Stimulated activated CD8-positive, alpha-beta memory T cell treated with anti-CD3 and anti-CD28 coated beads, Interleukin-4, amount 100 ng/mL, for 48 hours (primary cell): ENCODE results near the gene CCDC120.

ENCODE experiments used
- DNase-seq: peaks from one replicate; pipeline ENCODE4 v3.0.0-alpha.2; 2020

CCDC120 gene, protein sequence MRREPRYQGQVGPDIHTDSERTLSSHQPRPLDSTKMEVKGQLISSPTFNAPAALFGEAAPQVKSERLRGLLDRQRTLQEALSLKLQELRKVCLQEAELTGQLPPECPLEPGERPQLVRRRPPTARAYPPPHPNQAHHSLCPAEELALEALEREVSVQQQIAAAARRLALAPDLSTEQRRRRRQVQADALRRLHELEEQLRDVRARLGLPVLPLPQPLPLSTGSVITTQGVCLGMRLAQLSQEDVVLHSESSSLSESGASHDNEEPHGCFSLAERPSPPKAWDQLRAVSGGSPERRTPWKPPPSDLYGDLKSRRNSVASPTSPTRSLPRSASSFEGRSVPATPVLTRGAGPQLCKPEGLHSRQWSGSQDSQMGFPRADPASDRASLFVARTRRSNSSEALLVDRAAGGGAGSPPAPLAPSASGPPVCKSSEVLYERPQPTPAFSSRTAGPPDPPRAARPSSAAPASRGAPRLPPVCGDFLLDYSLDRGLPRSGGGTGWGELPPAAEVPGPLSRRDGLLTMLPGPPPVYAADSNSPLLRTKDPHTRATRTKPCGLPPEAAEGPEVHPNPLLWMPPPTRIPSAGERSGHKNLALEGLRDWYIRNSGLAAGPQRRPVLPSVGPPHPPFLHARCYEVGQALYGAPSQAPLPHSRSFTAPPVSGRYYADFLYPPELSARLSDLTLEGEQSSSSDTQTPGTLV

DNA sequence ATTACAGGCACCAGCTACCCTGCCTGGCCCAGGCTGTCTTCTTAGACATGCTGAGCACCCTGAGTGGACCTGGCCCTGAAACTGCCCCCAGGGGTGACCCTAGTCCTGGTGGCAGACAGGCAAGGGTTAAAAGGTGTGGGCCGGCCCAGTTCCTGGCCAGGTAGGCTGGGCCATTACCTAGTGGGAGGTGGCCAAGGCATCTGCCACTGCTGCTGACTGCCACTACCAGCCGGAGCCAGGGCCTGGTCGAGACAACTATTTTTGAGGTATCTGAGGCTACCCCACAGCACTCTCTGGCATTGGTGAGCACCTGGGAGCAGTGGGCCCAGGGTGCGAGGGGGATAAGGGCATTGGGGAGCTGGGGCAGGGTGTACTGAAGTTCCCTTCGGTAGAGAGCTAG is at the start of gene CCDC120:
Gene CCDC120, plus strand, starts transcription at position 206 of the 400 bp plus-strand sequence. CDS start 3,043 bp downstream, outside the sequence.
- no peak for DNase-seq

DNA sequence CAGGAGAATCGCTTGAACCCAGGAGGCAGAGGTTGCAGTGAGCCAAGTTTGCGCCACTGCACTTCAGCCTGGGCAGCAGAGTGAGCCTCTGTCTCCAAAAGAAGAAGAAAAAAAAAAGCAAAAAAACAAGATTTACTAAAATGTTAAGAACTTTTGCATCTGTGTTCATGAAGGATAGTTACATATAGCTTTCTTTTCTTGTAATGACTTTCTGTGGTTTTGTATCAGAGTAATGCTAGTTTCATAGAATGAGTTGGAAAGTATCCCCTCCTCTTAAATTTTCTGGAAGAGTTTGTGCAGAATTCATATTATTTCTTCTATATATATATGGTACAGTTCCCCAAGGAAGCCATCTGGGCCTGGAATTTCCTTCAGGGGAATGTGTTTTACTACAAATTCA is 39.7 kb upstream of the CCDC120 start:
- no peak for DNase-seq

DNA sequence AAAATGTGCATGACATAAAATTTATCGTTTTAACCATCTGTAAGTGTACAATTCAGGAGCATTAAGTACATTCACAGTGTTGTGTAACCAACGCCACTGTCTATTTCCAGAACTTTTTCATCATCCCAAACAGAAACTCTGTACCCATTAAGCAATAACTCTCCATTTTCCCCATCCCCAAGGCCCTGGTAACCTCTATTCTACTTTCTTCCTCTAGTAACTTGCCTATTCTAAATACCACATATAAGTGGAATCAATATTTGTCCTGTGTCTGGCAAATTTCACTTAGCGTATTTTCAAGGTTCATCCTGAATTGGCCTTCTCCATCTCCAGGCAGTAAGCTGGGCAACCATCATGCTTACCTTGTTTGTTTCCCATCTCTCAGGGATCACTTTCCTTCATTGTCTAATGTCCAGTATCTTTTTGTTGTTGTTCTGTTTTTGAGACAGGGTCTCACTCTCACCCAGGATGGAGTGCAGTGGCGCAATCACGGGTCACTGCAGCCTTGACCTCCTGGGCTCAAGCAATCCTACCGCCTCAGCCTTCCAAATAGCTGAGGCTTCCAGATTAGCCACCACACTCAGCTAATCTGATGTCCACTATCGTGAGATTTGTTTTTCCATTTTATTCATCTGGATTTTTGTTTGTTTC is 39.1 kb upstream of the CCDC120 start:
- DNase-seq = no peak

DNA sequence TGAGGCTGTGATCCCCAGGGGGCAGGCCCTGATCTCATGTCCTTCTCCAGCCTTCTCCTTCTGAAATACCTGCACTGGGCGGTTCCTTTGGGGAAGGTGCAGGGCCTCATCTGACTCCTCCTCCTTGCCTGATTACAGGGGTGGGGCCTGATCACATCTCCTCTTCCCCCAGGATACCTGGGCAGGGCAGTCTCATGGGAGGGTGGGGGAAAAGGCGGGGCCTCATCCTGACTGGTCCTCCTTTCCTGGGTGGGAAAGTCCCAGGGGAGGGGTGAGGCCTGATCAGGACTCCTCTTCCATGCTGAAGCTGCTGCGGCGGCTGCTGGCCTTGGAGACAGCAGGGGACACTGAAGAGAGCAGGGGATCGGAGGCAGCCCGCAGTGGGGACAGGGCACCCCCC is 28.9 kb upstream of the CCDC120 start:
- no peak for DNase-seq

DNA sequence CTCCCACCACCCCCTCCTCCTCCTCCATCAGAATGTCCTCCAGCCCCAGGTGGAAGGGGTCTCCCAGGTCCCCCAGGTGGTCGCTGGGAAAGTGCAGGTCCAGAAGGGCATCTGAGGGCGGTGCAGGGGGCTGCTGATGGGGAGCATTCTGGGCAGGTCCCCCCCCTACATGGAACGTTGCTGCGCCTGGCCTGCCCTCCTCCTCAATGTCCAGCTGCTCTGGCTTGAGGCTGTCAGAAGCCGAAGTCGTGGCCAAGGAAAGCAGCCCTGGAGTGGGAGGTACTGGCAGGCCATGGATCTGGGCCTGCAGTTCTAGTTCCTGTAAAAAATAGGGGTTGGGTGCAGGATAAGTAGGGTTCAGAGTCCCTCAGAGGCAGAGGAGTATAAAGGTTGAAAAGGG is 28.5 kb upstream of the CCDC120 start:
- DNase-seq = no peak

DNA sequence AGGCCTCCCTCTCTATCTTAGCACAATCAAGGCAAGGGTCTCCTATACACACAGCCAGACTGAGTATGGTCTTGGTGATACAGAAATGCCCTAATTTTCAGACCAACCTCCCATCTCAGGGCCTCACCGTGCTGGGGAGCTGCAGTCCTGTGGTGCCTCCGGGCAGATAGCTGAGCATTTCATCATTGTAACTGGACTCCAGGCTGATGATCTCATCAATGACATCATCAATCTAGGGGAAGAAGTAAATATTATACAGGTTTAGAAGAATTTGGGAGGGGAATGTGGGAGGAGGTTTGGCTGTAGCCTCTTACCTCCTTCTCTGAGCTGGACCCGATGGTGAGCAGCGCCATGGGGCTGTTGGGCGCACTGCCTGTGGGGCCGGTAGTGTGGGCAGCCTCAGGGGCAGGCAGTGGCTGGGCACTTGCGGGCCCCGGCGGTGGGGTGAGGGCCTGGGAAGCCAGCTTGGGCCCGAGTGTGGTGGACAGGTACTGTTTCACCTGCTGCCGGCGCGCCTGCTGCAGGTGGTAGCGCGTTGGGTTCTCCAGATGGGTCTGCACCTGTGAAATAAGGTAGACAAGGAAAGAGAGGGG is 20.8 kb upstream of the CCDC120 start:
- no peak for DNase-seq

DNA sequence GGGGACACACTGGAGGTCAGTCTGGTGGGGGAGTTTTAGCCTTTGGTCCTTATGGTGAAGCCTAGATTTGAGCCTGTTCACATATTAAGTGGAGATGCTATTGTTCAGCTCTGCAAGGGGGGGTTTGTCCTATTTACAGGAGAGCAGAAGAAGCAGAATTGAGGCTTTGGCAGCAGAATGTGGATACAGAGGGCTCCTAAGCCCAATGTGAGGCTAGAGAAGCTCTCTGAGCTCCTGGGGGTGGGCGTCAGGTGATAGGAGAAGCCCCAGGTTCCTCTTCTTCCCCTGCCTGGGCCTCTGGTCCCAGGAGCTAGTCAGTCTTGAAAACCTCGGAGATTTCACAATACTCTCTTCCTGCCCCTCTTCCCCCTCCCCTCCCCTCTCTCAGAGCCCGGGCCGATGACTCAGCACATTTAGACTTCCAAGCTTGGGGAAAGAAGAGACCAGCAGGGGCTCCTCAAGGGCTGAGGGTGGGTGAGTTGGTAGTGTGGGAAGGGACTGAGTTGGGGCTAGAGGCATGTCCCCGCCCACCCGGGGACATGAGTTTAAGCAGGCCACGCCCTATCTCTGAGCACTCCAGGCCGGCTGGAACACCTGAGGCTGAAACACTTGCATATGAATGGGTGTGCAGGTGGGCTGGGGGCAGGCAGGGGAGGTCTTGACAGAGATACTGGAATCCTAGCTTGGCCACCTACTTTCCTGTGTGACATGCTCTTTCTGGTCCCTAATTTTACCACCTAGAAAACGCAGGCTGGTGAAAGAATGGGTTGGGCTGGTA is 19.0 kb upstream of the CCDC120 start:
- DNase-seq = peak; percentile 53

DNA sequence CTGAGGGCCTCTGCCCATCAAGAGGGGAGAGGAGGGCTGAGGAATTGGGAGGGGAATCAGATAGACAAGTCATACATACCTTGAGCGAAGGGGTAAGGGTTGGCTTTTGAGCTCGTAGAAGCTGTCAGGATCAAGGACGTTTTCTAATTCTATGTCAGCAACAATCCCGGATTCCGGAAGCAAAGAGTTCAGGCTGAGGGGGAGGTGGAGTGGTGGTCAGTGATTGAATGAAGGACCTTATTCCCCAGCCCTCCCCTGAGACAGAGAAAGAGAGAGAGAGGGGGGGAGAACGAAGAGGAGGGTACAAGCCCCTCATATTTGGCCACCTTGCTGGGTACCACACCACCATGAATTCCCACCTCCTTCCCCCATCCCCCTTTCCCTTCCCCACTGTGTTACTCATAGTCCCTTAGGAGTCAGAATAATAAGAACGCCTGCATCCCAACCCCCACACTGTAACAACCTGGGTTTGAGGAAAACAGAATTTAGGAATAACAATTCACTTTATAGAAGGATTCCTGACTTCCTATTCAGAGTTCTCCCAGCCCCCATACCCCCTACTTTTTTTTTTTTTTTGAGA is 18.3 kb upstream of the CCDC120 start:
- no peak for DNase-seq

DNA sequence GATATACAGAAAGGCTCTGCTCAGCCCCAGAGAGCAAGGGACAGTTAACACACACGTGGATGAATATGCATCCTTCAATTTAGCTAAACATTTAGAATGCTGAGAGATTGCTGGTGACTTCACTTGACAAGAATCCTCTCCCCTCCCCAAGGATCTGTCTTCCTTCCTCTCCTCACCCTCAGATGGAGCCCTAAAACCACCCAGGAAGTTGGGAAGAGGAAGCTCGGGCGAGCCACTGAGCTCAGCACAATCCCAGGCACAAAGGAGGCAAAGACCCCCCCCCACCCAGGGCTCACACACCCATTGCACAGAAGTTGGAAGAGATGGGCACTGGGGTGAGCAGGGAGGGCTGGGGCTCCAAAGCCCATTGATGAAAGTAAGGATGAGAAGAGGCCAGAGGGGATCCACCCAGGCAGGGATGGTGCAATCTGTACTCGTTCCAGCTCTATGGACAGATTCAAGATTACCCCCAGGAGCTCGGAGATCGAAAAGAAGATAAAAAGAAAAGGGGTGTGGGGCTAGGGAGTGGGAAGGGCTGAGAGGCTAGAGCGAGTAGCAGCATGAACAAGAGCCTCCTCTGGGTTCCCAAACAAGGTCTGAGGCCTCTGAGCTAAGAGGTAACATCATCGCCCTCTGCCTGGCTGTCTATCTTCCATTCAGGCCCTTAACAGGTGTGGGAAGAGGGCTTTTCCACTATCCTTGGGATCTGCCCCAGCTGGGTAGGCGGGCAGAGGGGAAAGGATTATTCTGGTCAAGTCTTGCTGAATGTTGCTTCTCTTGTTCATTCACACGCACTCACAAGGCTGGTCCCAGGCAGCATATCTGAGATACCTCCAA is 16.8 kb upstream of the CCDC120 start:
- no peak for DNase-seq

DNA sequence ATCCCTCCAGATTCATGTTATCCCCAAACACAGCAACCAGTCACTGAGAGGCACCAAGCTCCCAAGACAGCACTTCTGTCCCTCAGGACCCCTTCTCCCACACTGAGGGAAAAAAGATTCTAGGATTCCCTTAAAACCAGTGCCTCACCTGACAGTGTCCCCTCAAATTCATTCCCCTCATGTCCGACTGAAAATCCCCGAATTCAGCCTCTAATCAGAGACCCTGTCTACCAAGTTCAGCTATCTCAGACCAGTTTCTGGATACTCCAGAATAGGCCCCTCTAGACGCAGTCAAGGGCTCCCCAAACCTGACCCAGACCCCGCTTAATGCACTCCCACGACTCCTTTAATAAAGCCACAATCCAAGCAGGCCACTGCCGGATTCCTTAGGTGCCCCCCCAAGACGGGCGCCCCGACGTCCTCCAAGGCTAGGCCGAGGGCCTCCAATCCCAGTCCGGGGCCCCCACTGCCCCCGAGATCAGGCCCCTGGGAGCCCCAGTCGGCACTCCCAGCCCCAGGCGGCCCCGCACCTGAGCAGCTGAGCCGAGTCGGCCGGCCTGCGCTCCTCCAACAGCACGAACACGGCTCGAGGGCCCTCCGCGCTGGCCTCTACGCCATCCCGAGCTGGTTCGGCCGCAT is 16.1 kb upstream of the CCDC120 start:
- no peak for DNase-seq

DNA sequence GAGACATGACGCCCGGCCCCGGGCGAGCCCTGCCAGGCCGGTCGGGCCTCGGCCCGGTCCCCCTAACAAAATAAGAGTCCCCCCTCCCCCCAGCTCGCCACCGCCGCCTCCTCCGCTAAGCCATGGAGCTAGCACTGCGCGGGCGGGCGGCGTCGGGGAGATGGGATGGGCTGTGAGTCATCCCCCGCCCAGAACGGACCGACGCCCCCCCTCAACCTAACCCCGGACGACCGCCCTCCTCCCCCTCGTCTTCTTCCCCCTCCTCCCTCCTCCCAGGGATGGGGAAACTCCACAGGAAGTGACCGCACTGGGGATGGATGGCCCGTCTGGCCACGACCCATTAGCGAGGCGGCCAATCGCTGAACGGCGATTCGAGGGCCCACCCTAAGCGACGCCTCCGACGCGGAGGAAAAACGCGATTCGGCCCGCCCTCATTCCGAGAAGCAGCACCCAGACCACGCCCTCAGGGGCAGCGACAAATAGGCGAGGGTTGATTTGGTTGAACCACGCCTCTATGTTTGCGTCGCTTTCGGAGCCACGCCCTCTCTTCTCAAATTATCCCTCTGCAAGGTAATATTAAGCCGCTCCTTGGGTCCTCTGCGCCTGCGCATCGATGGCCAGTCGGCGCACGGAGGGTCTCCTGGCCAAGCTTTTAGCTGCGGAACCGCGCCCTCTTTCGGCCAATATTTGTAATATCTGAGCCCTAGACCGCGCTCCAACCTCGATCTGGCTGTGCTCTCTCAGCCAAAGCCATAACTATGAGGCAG is 15.4 kb upstream of the CCDC120 start, which contains the start of gene TFE3:
Gene TFE3, minus strand, starts transcription at position 138 of the 767 bp plus-strand sequence. Its CDS starts 131 bp downstream, at position 7.
- DNase-seq = peak; percentile 95

DNA sequence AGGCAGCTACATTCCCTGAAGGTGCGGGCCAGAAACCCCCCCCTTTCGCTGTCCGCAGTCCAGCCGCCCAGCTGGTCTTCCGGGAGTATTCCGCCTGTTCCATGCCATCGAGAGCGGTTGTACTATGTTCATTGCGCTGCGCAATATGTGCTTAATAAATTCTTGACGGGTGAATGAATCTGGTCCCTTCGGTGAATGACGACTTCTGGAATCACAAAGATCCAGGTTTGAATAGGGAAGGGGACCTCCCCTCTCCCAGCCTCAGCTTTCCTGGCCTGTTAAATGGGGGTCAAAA is 14.9 kb upstream of the CCDC120 start:
- DNase-seq = no peak

DNA sequence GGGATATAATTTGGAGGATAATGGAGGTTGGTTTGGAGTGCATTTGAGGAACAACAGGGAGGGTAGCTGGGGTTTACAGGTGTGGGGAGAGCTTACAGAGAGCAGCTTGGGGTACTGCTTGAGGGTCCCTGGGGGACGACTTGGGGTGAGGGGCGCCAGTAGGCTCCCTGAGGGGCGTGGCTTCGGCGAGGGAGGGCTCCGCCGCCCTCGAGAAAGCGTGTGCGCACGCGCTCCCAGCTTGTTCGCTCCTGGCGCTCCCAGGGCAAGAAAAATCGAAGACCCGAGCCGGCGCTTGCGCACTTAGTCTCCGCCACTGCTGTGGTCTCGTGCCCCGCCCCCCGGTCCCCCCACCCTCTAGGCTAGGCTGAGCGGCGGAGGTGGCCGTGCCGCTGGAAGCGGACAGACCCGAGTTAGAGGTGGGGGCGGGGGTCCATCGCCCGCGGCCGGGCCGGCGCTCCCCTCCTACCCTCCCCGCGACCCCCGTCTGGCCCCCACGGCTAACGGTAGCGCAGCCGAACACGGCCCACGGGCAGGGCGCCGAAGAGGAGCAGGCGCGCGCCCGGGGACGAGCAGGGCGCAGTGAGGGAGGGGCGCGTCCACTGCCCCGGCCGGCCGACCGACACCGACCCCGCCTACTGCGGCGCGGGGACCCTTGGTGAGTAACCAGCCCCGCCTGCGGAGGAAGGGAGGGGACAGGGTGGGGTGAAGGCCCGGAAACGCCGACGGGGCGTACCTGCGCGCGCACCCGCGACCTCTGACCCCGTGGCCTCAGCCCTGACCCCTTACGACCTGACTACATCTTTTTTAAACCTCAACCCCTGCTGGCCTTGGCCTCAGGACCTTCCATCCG is 5.4 kb upstream of the CCDC120 start:
- DNase-seq = peak; percentile 75

DNA sequence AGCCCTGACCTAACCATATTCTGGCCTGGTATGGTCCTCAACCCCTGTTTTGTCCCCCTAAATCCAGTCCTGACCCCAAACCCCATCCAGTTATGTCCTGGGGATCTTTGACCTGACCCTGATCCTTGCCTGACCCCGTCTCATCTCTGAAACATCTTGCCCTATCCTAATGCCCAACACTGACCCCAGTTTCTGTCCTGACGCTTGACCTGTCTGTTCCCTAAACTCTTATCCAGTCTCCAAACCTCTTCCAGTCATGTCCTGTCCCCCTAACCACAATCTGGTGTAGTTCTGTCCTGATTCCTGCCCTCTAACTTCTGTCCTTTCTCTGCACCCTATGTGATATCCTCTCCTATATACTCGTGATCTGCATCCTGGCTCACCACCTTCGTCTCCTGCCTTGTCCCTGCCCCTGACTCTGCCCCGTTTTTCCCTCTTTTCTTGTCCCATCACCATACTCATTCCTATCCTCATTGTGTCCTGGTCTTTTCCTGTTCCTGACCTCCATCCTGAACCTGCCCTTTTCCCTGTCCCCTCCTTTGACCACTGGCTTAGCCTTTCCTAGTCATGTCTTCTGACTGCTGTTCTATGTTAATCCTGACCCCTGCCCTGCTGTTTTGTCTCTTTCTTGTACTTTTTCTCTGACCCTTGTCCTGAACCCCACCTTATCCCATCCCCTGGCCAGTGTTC is 4.6 kb upstream of the CCDC120 start:
- DNase-seq = no peak

DNA sequence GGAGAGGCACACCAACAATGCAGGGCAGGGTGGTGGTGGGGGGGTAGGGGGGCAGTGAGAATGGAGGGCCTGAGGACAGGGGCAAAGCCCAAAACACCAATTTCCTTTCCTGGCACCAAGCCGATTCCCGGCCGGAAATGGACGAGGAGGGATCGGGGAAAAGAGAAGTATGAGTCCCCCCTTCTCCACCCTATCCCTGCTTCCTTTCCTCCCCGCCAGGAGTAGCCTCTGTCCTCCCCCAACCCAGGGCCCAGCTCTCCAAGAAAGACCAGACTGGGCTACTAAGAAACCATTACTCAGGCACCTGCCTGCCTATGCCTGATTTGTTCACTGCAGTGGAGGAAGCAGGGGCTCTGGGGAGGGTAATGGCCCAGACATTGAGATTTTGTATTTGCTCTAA is 402 bp downstream of the CCDC120 start:
- DNase-seq = no peak

DNA sequence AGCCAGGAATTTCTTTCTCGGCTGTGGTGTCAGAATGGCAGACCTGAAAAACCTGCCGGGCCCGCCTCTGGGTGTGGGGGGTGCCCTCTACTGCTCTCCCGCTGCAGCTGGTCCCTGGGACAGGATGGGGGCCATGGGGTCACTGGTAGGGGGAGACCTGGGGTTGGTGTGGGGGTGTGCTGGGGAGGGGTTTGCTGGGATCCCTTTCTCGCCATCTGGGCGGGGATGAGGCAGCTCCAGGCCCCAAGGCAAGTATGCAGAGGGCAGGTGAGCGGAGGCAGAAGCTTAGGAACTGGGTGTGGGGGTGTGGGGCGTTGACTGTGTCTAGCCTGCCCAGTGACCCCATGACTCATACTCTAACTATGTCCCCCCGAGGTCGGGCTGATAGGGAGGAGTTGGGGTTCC is 884 bp downstream of the CCDC120 start:
- DNase-seq = no peak

DNA sequence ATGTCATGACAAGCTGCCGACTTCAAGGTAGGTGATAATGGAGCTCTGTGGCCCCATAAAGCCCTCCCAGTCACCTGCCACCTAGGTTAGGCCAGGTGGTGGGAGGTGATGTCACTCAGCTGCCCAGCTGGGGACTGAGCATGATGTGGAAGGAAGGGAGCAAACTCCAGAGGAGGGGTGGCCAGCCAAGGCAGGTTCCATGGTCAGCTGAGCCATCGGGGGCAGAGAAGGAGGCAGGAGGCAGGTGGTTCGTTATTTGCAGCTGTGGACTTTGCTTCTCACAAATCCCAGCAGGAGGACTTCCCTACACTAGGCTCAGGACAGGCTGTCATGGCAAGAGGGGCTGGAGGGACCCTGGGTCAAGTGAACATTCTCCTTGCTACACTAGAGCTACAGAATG is 2.1 kb downstream of the CCDC120 start:
- no peak for DNase-seq

DNA sequence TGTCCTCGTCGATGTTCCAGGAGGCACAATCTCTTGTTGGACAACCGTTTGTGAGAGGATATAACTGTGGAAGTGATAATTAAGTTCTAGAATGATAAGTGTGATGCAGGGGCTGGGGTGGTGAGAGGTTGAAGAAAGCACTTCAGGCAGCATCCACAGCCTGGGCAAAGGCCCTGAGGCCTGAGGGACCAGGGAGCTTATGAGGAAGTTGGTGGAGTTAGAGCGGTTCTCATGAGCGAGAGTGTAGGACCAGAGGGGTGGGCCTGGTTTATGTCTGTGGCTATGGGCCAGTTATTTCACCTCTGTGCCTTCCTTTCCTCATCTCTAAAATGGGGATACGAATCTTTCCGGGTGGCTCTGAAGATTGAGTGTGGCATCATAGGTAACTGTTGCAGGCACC is 2.7 kb downstream of the CCDC120 start:
- DNase-seq = no peak

DNA sequence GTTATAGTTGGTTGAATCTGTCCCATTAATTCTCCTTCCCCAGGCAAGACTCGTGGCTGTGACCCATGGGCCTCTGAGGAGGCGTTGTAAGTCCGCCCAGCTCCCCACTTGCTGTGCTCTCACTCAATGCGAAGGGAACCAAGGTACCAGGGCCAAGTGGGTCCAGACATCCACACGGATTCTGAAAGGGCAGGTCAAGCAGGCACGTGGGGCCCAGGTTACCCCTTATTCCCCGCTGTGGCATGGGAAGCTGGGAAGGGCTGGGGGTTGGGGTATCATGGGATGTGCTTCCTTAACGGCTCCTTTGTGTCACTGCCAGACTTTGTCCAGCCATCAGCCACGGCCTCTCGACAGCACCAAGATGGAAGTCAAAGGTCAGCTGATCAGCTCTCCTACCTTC is 3.1 kb downstream of the CCDC120 start:
- DNase-seq = no peak
